A549 (cell line): ENCODE results near the gene GAS2L2. TPM values are rescaled to one million over a fixed set of nuclear protein-coding genes. Genes with fewer than 3 reads are reported as not detected.

Experiments
- ATAC-seq, 2 experiments: fragments of 200-7000 bp in 1 of 2; fragments of >200 bp in 1 of 2; cut with Nextera tagmentation in 1 of 2; cut with Tn5 transposase in 1 of 2; 3 replicates each; pipeline versions ENCODE4 v1.8.0 to v1.9.1; 2018 to 2020; ENCODE audit warnings: mild to moderate bottlenecking in 1 of 2, moderate library complexity in 1 of 2
- CTCF ChIA-PET: fragments of 300-600 bp; sonication (Branson Sonifier 250); formaldehyde crosslinking; extraction: SDS; loops from one replicate; lab custom pipeline; 2021; ENCODE audit warnings: antibody characterized with exemption, inconsistent platforms; lab: Yijun Ruan, JAX
- POLR2A ChIA-PET: fragments of 350-600 bp; formaldehyde crosslinking; extraction: SDS; loops from one replicate; lab custom pipeline; 2021; ENCODE audit warnings: antibody characterized with exemption, inconsistent platforms; lab: Yijun Ruan, JAX
- DNase-seq, 2 experiments: peaks; one replicate each; pipeline versions ENCODE4 v3.0.0 to v3.0.0-alpha.2; 2011 to 2016; ENCODE audit warnings: low read depth in 1 of 2, low spot score in 1 of 2
- FAIRE-seq: peaks from 2 replicates; lab custom pipeline; 2011; peaks lifted over from hg19 to GRCh38; lab: Jason Lieb, UNC
- H3K27ac ChIP-seq, 2 experiments: fragments of >200 bp; sonication (Bioruptor Twin); formaldehyde crosslinking; 3 replicates each; pipeline ENCODE4 v1.5.1; 2016 to 2017
- H3K4me1 ChIP-seq: fragments of >200 bp; sonication (Bioruptor Twin); formaldehyde crosslinking; 3 replicates; pipeline ENCODE4 v1.6.1; 2016
- H3K4me2 ChIP-seq: fragments of >200 bp; sonication (Bioruptor Twin); formaldehyde crosslinking; 3 replicates; pipeline ENCODE4 v1.6.1; 2016
- H3K4me3 ChIP-seq: fragments of >200 bp; sonication (Bioruptor Twin); formaldehyde crosslinking; 3 replicates; pipeline ENCODE4 v1.5.1; 2016
- H3K9me3 ChIP-seq: fragments of >200 bp; sonication (Bioruptor Twin); formaldehyde crosslinking; 3 replicates; pipeline ENCODE4 v1.6.1; 2016
- ATOH8 ChIP-seq: fragments of 250-450 bp; sonication (Bioruptor Pico); IDR thresholded peaks from 2 replicates; pipeline ENCODE4 v1.5.0; 2020; ENCODE audit warnings: low read depth, mild to moderate bottlenecking, moderate library complexity
- BHLHE40 ChIP-seq: IDR thresholded peaks from 2 replicates; pipeline ENCODE4 v1.6.1; 2012; ENCODE audit warnings: low read depth, low read length, inconsistent platforms
- CBX2 ChIP-seq: fragments of 200-600 bp; sonication (generic); IDR thresholded peaks from 2 replicates; pipeline ENCODE4 v1.6.1; 2016; ENCODE audit warnings: low read depth, mild to moderate bottlenecking, borderline replicate concordance
- CHD2 ChIP-seq: fragments of 150-350 bp; IDR thresholded peaks from 2 replicates; pipeline ENCODE4 v1.6.1; 2014; ENCODE audit warnings: low read length; ENCODE audit not compliant: partially characterized antibody
- EHF ChIP-seq: fragments of 250-450 bp; sonication (Bioruptor Pico); IDR thresholded peaks from 2 replicates; pipeline ENCODE4 v1.5.0; 2020; ENCODE audit warnings: mild to moderate bottlenecking
- EHMT2 ChIP-seq: fragments of 200-600 bp; sonication (generic); IDR thresholded peaks from 2 replicates; pipeline ENCODE4 v1.6.1; 2016; ENCODE audit warnings: antibody characterized with exemption, low read depth, mild to moderate bottlenecking, moderate library complexity
- ELK1 ChIP-seq: fragments of 150-350 bp; IDR thresholded peaks from 2 replicates; pipeline ENCODE4 v1.6.1; 2014; ENCODE audit warnings: low read depth, mild to moderate bottlenecking, low read length
- ESRRA ChIP-seq: fragments of 150-350 bp; IDR thresholded peaks from 2 replicates; pipeline ENCODE4 v1.6.1; 2014; ENCODE audit warnings: mild to moderate bottlenecking, low read length, borderline replicate concordance
- GATA3 ChIP-seq: IDR thresholded peaks from 2 replicates; pipeline ENCODE4 v1.6.1; 2012; ENCODE audit warnings: borderline replicate concordance
- HMGXB4 ChIP-seq: fragments of 250-450 bp; sonication (Bioruptor Pico); IDR thresholded peaks from 2 replicates; pipeline ENCODE4 v1.5.0; 2021; ENCODE audit warnings: mild to moderate bottlenecking, moderate library complexity, borderline replicate concordance
- HOXA7 ChIP-seq: fragments of 250-450 bp; sonication (Bioruptor Pico); IDR thresholded peaks from 2 replicates; pipeline ENCODE4 v1.5.0; 2020; ENCODE audit warnings: mild to moderate bottlenecking, moderate library complexity
- HOXB13 ChIP-seq: fragments of 250-450 bp; sonication (Bioruptor Pico); IDR thresholded peaks from 2 replicates; pipeline ENCODE4 v1.5.0; 2020; ENCODE audit warnings: low read depth, mild to moderate bottlenecking, moderate library complexity
- HOXB5 ChIP-seq: fragments of 250-450 bp; sonication (Bioruptor Pico); IDR thresholded peaks from 2 replicates; pipeline ENCODE4 v1.5.0; 2020; ENCODE audit warnings: mild to moderate bottlenecking, moderate library complexity
- MAX ChIP-seq: IDR thresholded peaks from 2 replicates; pipeline ENCODE4 v1.6.1; 2012
- PHF8 ChIP-seq: fragments of 200-600 bp; sonication (generic); IDR thresholded peaks from 2 replicates; pipeline ENCODE4 v1.6.1; 2016; ENCODE audit warnings: low read depth, mild to moderate bottlenecking, antibody characterized with exemption, moderate library complexity, borderline replicate concordance
- POLR2A ChIP-seq: IDR thresholded peaks from 2 replicates; pipeline ENCODE4 v1.6.1; 2012; ENCODE audit warnings: mild to moderate bottlenecking, low read length
- RAD21 ChIP-seq, 2 experiments: fragments of >200 bp in 1 of 2; sonication (Bioruptor Twin) in 1 of 2; formaldehyde crosslinking in 1 of 2; IDR thresholded peaks in 1 of 2; conservative IDR thresholded peaks in 1 of 2; 2 replicates in 1 of 2; 3 replicates in 1 of 2; pipeline ENCODE4 v1.6.1; 2012 to 2018; ENCODE audit warnings: inconsistent platforms in 1 of 2
- REST ChIP-seq: fragments of 200-600 bp; sonication (generic); IDR thresholded peaks from 2 replicates; pipeline ENCODE4 v1.6.1; 2016; ENCODE audit warnings: antibody characterized with exemption, mild to moderate bottlenecking, moderate library complexity
- RNF2 ChIP-seq: fragments of 200-600 bp; sonication (generic); IDR thresholded peaks from 2 replicates; pipeline ENCODE4 v1.6.1; 2016; ENCODE audit warnings: low read depth, mild to moderate bottlenecking, antibody characterized with exemption, moderate library complexity, borderline replicate concordance
- SMC3 ChIP-seq: fragments of >200 bp; sonication (Bioruptor Twin); formaldehyde crosslinking; IDR thresholded peaks from 3 replicates; pipeline ENCODE4 v1.6.1; 2018; ENCODE audit warnings: inconsistent platforms
- TP53 ChIP-seq: fragments of 250-450 bp; sonication (Bioruptor Pico); IDR thresholded peaks from 2 replicates; pipeline ENCODE4 v1.5.0; 2021; ENCODE audit warnings: mild to moderate bottlenecking, moderate library complexity
- USF2 ChIP-seq: fragments of 450-650 bp; IDR thresholded peaks from 2 replicates; pipeline ENCODE4 v1.6.1; 2014; ENCODE audit warnings: antibody characterized with exemption
- ZNF302 ChIP-seq: fragments of 250-450 bp; sonication (Bioruptor Pico); IDR thresholded peaks from 2 replicates; pipeline ENCODE4 v1.9.0; 2021; ENCODE audit warnings: inconsistent platforms, mild to moderate bottlenecking, moderate library complexity
- WGBS: methylation state at CpG from one replicate; pipeline ENCODE4 v1.1.6; 2017; ENCODE audit errors: missing lambda C conversion rate; 5-methylcytosine and 5-hydroxymethylcytosine counted together
- polyA plus RNA-seq, 4 experiments: library from polyadenylated mRNA; depleted of rRNA in 3 of 4; stranded (reverse); fragments of >200 nt; fragmentation: RNase III in 1 of 4; extraction: RNeasy Plus Mini Kit Qiagen cat#74134 plus additional on column Dnase treatment in 1 of 4; gene quantifications; 2 replicates in 3 of 4; 3 replicates in 1 of 4; pipeline ENCODE4 v1.2.3, GENCODE V29; 2011 to 2017

Gene GAS2L2
- polyA plus RNA-seq, 2 of the 4 experiments (the other 2 are of a cell fraction): 0.06 to 0.15 TPM

GRCh38 chr17:35743626-35744328 lies 9.3 kb downstream of the GAS2L2 start:
- Histone ChIP-seq H3K27ac (no peak overlapping the region), H3K4me2 (no peak overlapping the region), H3K9me3 (no peaks in the 10 kb centered on the region), H3K4me3 (no peak overlapping the region), H3K4me1 (peaks cover 10% of the 10 kb centered on the region; the same call in 1 of the 3 replicates)
- DNase-seq: peak in 1 of 2 experiments; percentile 49
- ChIA-PET POLR2A (no interaction called here), CTCF (interaction anchor here (0.6 to 34.8 kb wide), 10 partner anchors 15 to 206 kb away, joined by 3 to 1116 read pairs (median 8); partner anchors contain the start of genes C17orf50, RASL10B and SLFN12L)
- FAIRE-seq: no peak
- ATAC-seq: no peak
- TF ChIP-seq SMC3 (no peak), EHMT2 (peak; percentile 74; the same call in 1 of the 2 replicates), USF2 (no peak), ESRRA (no peak), MAX (no peak), ATOH8 (CRISPR knock-in tag) (0 out of 2 replicates have a peak, but pooled peaks have one; percentile 35), TP53 (CRISPR knock-in tag) (no peak), BHLHE40 (no peak), HOXA7 (CRISPR knock-in tag) (no peak), EHF (no peak), ELK1 (no peak), PHF8 (no peak), CBX2 (no peak), REST (peak; percentile 94), HOXB13 (CRISPR knock-in tag) (no peak), RAD21 (conservative IDR thresholded peaks at IDR 0.05 in 1 of 2, IDR thresholded peaks at IDR 0.05 in 1 of 2) (no peak), POLR2A (no peak), HOXB5 (CRISPR knock-in tag) (0 out of 2 replicates have a peak, but pooled peaks have one; percentile 39), RNF2 (no peak), GATA3 (no peak), CHD2 (no peak), HMGXB4 (CRISPR knock-in tag) (no peak), ZNF302 (CRISPR knock-in tag) (no peak)
- 65% methylated on average over 7 of the region's 7 CpGs for WGBS
